Keratinocyte (primary cell): ENCODE measurements around the gene MRPL24. TPM values are rescaled to one million over a fixed set of nuclear protein-coding genes. Genes with fewer than 3 reads are reported as not detected.

Experiments used
- DNase-seq: peaks from one replicate; pipeline ENCODE4 v3.0.0-alpha.2; 2011; ENCODE audit warnings: low read depth, missing footprints, low spot score
- FAIRE-seq: peaks from 2 replicates; lab custom pipeline; 2011; peaks lifted over from hg19 to GRCh38; lab: Jason Lieb, UNC
- H2AFZ ChIP-seq: 2 replicates; pipeline ENCODE4 v1.6.0; 2012; ENCODE audit warnings: low read length, control low read depth, inconsistent platforms; ENCODE audit not compliant: control insufficient read depth
- H3K27ac ChIP-seq: 2 replicates; pipeline ENCODE4 v1.5.1; 2011; ENCODE audit warnings: low read length; ENCODE audit not compliant: control insufficient read depth, insufficient read depth
- H3K27me3 ChIP-seq: 3 replicates; pipeline ENCODE4 v1.6.0; 2011; ENCODE audit warnings: low read length; ENCODE audit not compliant: control insufficient read depth, insufficient read depth; ENCODE audit errors: extremely low read depth
- H3K36me3 ChIP-seq, 2 experiments: 2 replicates in 1 of 2; 3 replicates in 1 of 2; pipeline ENCODE4 v1.5.1; 2011; ENCODE audit warnings: low read length in 2 of 2, mild to moderate bottlenecking in 1 of 2; ENCODE audit not compliant: control insufficient read depth in 2 of 2, insufficient read depth in 2 of 2; ENCODE audit errors: extremely low read depth in 1 of 2
- H3K4me1 ChIP-seq: 3 replicates; pipeline ENCODE4 v1.5.1; 2011; ENCODE audit warnings: low read length; ENCODE audit not compliant: control insufficient read depth, insufficient read depth; ENCODE audit errors: extremely low read depth
- H3K4me2 ChIP-seq: 3 replicates; pipeline ENCODE4 v1.6.0; 2011; ENCODE audit warnings: low read depth, low read length; ENCODE audit not compliant: control insufficient read depth, insufficient read depth; ENCODE audit errors: extremely low read depth
- H3K4me3 ChIP-seq, 3 experiments: fragments of 200-600 bp in 1 of 3; sonication (generic) in 1 of 3; 2 replicates in 2 of 3; 3 replicates in 1 of 3; pipeline ENCODE4 v1.5.1; 2011 to 2016; ENCODE audit warnings: low read length in 3 of 3, mild to moderate bottlenecking in 3 of 3, control low read depth in 2 of 3, inconsistent platforms in 1 of 3, low read depth in 1 of 3, mixed read lengths in 1 of 3, mixed run types in 1 of 3, moderate library complexity in 1 of 3; ENCODE audit not compliant: control insufficient read depth in 2 of 3, insufficient read depth in 2 of 3; ENCODE audit errors: extremely low read depth in 1 of 3
- H3K79me2 ChIP-seq: 2 replicates; pipeline ENCODE4 v1.6.0; 2012; ENCODE audit warnings: low read length; ENCODE audit not compliant: control insufficient read depth, insufficient read depth
- H3K9ac ChIP-seq: 3 replicates; pipeline ENCODE4 v1.6.0; 2011; ENCODE audit warnings: low read length; ENCODE audit not compliant: control insufficient read depth, insufficient read depth; ENCODE audit errors: extremely low read depth
- H3K9me1 ChIP-seq: 3 replicates; pipeline ENCODE4 v1.6.0; 2011; ENCODE audit warnings: low read length; ENCODE audit not compliant: control insufficient read depth, insufficient read depth; ENCODE audit errors: extremely low read depth
- H3K9me3 ChIP-seq: 2 replicates; pipeline ENCODE4 v1.5.1; 2012; ENCODE audit warnings: low read depth, low read length; ENCODE audit not compliant: control insufficient read depth
- H4K20me1 ChIP-seq: 3 replicates; pipeline ENCODE4 v1.6.0; 2011; ENCODE audit warnings: low read length; ENCODE audit not compliant: control insufficient read depth, insufficient read depth; ENCODE audit errors: extremely low read depth
- EZH2 ChIP-seq: IDR thresholded peaks from one replicate; pipeline ENCODE4 v1.6.1; 2012; ENCODE audit warnings: inconsistent platforms, mild to moderate bottlenecking, low read length, moderate library complexity
- dilution Hi-C: fragments of 300-500 bp; cut with MboI; formaldehyde crosslinking; loops from one replicate; pipeline ENCODE4 v1.7.0; 2020; ENCODE audit warnings: low sequenced_read_pairs; ENCODE audit not compliant: extremely low pct_ligation_motif_present
- polyA plus RNA-seq, 5 experiments: library from polyadenylated mRNA; depleted of rRNA in 3 of 5; stranded (reverse) in 3 of 5; stranded (forward) in 1 of 5; unstranded in 1 of 5; fragments of >200 nt; gene quantifications; 1 replicate in 1 of 5; 2 replicates in 3 of 5; 3 replicates in 1 of 5; pipeline versions ENCODE4 v1.2.1 to v1.2.3, GENCODE V29; 2011 to 2012; ENCODE audit warnings: missing spikeins in 2 of 5, low read depth in 1 of 5, low replicate concordance in 1 of 5
- TF ChIP-seq, protein P1 (sequence below), 3 experiments: IDR thresholded peaks in 1 of 3; conservative IDR thresholded peaks in 1 of 3; optimal IDR thresholded peaks in 1 of 3; 2 replicates in 2 of 3; 3 replicates in 1 of 3; pipeline versions ENCODE3 to v1.5.1; 2011; ENCODE audit warnings: low read length in 3 of 3, mild to moderate bottlenecking in 3 of 3, moderate library complexity in 2 of 3, control low read depth in 1 of 3, inconsistent platforms in 1 of 3; ENCODE audit not compliant: insufficient read depth in 2 of 3; ENCODE audit errors: extremely low read depth in 1 of 3

MRPL24 gene
- polyA plus RNA-seq, 1 donor (not counting 4 experiments of a cell fraction or from before 2014, with no cell fraction given): 157 TPM

DNA sequence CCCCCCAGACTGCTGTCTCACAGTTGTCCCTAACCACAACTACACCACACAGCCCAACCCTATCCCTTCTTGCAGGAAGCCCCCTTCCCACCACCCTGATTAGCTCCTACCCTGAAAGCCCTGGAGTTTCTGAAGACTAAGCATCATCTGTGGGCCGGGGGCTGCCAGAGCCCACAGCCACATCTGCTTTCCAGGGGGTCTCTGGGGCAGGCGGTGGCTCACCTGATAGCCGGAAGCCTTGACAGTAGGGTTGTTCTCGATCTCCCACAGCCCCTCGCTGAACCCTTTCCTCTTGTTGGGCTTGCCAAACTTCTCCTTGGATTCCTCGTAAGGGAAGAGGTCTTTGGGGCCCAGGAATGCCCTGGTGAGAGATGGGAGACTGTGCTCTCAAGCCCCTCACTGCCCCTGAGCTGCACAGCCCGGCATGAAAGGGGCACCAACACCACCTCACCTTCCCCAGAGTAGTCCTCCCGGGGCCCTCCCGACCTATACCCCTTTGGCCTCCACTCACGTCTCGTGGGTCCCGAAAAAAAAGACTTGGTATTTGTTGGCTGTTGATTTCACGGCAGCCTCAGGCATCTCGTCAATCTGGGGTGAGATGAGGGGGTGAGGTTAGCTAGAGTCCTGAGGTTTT lies 4.0 kb upstream of the MRPL24 start:
- dilution Hi-C loops: no loop called here
- H3K9ac ChIP-seq: no peak overlapping the region
- TF ChIP-seq EZH2: no peak
- TF ChIP-seq, protein P1, sequence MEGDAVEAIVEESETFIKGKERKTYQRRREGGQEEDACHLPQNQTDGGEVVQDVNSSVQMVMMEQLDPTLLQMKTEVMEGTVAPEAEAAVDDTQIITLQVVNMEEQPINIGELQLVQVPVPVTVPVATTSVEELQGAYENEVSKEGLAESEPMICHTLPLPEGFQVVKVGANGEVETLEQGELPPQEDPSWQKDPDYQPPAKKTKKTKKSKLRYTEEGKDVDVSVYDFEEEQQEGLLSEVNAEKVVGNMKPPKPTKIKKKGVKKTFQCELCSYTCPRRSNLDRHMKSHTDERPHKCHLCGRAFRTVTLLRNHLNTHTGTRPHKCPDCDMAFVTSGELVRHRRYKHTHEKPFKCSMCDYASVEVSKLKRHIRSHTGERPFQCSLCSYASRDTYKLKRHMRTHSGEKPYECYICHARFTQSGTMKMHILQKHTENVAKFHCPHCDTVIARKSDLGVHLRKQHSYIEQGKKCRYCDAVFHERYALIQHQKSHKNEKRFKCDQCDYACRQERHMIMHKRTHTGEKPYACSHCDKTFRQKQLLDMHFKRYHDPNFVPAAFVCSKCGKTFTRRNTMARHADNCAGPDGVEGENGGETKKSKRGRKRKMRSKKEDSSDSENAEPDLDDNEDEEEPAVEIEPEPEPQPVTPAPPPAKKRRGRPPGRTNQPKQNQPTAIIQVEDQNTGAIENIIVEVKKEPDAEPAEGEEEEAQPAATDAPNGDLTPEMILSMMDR (optimal IDR thresholded peaks at IDR 0.05 in 1 of 3, IDR thresholded peaks at IDR 0.05 in 1 of 3, conservative IDR thresholded peaks at IDR 0.05 in 1 of 3; ENCODE audit: extremely low read depth in 1 of 3, insufficient read depth in 2 of 3, low read length in 3 of 3): no peak
- H3K4me1 ChIP-seq: peaks cover 45% of the 10 kb centered on the region
- H3K9me3 ChIP-seq: no peaks in the 10 kb centered on the region
- H3K4me2 ChIP-seq: no peak overlapping the region
- H4K20me1 ChIP-seq: no peaks in the 10 kb centered on the region
- no peaks in the 10 kb centered on the region for H3K27me3 ChIP-seq
- DNase-seq: no peak
- H3K4me3 ChIP-seq: no peak overlapping the region
- H2AFZ ChIP-seq: no peak overlapping the region
- peaks cover 25 to 26% of the 10 kb centered on the region in 2 experiments for H3K36me3 ChIP-seq
- peaks cover 65% of the 10 kb centered on the region for H3K79me2 ChIP-seq
- no peaks in the 10 kb centered on the region for H3K9me1 ChIP-seq
- H3K27ac ChIP-seq: no peak overlapping the region
- no peak for FAIRE-seq

DNA sequence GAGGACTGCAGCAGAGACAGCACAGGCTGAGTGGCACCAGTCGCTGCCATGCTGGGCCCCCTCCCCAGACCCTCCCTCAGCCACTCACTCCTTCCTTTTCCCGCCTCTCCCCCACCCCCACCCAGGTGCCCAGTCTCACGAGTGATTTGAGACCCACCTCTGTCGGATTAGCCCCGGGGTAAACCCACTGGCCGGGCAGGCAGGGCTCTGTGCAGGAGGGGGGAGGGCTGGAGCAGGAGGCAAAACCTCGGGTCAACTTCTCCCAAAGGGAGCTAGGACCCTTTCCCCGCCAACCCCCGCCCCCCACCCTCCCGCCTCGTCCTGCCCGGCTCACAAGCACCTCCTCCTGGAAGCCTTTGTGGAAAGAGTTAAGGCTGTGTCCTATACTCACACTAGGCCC lies 3.5 kb upstream of the MRPL24 start:
- Histone ChIP-seq H3K36me3 (peaks cover 20 to 25% of the 10 kb centered on the region in 2 experiments), H3K9ac (no peak overlapping the region), H3K27ac (no peak overlapping the region), H2AFZ (no peak overlapping the region), H3K27me3 (no peaks in the 10 kb centered on the region), H3K9me3 (no peaks in the 10 kb centered on the region), H3K4me3 (no peak overlapping the region), H3K79me2 (peaks cover 64% of the 10 kb centered on the region), H3K9me1 (no peaks in the 10 kb centered on the region), H4K20me1 (no peaks in the 10 kb centered on the region), H3K4me2 (no peak overlapping the region), H3K4me1 (peaks cover 39% of the 10 kb centered on the region)
- no peak for DNase-seq
- no peak for FAIRE-seq
- dilution Hi-C loops: no loop called here
- TF ChIP-seq EZH2: no peak
- TF ChIP-seq, protein P1 (optimal IDR thresholded peaks at IDR 0.05 in 1 of 3, IDR thresholded peaks at IDR 0.05 in 1 of 3, conservative IDR thresholded peaks at IDR 0.05 in 1 of 3; ENCODE audit: extremely low read depth in 1 of 3, insufficient read depth in 2 of 3, low read length in 3 of 3): no peak
